Kidney (tissue), 14 donors: ENCODE measurements around the gene E2F1. TPM values are rescaled to one million over a fixed set of nuclear protein-coding genes. Genes with fewer than 3 reads are reported as not detected.

ENCODE experiments used
- DNase-seq, 5 donors: peaks; one replicate each; pipeline ENCODE4 v3.0.0-alpha.2; 2013 to 2020
- FAIRE-seq: peaks from 2 replicates; lab custom pipeline; 2012; peaks lifted over from hg19 to GRCh38; lab: Jason Lieb, UNC
- H3K27ac ChIP-seq, 2 donors: one replicate each; pipeline ENCODE4 v1.7.0; 2013; ENCODE audit warnings: low read depth in 2 of 2, low read length in 2 of 2, inconsistent platforms in 1 of 2
- H3K27me3 ChIP-seq: one replicate; pipeline ENCODE4 v1.7.1; 2013; ENCODE audit warnings: low read length, inconsistent platforms; ENCODE audit not compliant: control insufficient read depth, insufficient read depth
- H3K36me3 ChIP-seq, 3 donors: one replicate each; pipeline versions ENCODE4 v1.7.0 to v1.7.1; 2013; ENCODE audit warnings: low read length in 3 of 3, control low read depth in 1 of 3, inconsistent platforms in 1 of 3; ENCODE audit not compliant: insufficient read depth in 3 of 3, control insufficient read depth in 2 of 3
- H3K4me1 ChIP-seq, 3 donors: one replicate each; pipeline versions ENCODE4 v1.7.0 to v1.7.1; 2013; ENCODE audit warnings: low read length in 3 of 3, inconsistent platforms in 1 of 3, low read depth in 1 of 3; ENCODE audit not compliant: control insufficient read depth in 2 of 3, insufficient read depth in 2 of 3
- H3K4me3 ChIP-seq, 3 donors: one replicate each; pipeline versions ENCODE4 v1.7.0 to v1.8.1; 2013; ENCODE audit warnings: low read length in 3 of 3, control low read depth in 1 of 3, inconsistent platforms in 1 of 3
- H3K9ac ChIP-seq, 3 donors: one replicate each; pipeline versions ENCODE4 v1.7.0 to v1.7.1; 2013; ENCODE audit warnings: low read length in 3 of 3, control low read depth in 1 of 3, inconsistent platforms in 1 of 3
- H3K9me3 ChIP-seq, 3 donors: one replicate each; pipeline versions ENCODE4 v1.7.0 to v1.7.1; 2013; ENCODE audit warnings: low read length in 3 of 3, control low read depth in 1 of 3, inconsistent platforms in 1 of 3; ENCODE audit not compliant: control insufficient read depth in 2 of 3, insufficient read depth in 1 of 3
- CTCF ChIP-seq: IDR thresholded peaks from 3 replicates; pipeline ENCODE4 v1.5.1; 2012; ENCODE audit warnings: mild to moderate bottlenecking, moderate library complexity, borderline replicate concordance; ENCODE audit not compliant: insufficient read depth; ENCODE audit errors: extremely low read depth
- intact Hi-C: fragments of 100-400 bp; cut with DNase I; formaldehyde crosslinking; loops from one replicate; pipeline ENCODE4 v1.11.1; 2022
- polyA plus RNA-seq: library from polyadenylated mRNA; stranded (reverse); fragments of 350-450 nt; fragmentation: Illumina TruSeq; extraction: RNeasy Lipid Tissue Mini Kit (QIAGEN cat#74804); gene quantifications from one replicate; pipeline ENCODE4 v1.2.3, GENCODE V29; 2014; ENCODE audit warnings: low read depth, low replicate concordance; ENCODE audit not compliant: insufficient read depth
- total RNA-seq: library from RNA; stranded (reverse); fragmentation: NEBNext Ultra II Directional; extraction: Animal tissue kit (Norgen Biotek cat#: 25700); gene quantifications from one replicate; pipeline ENCODE4 v1.2.1, GENCODE V29; 2021
- donor health status: control.
- donor health status: control.
- donor health status: control.
- donor health status: control.
- donor health status: control.
- donor health status: DM: yes; HTN: yes; CAD: no.
- donor health status: Normal renal cell carcinoma (clear cell type).

E2F1 gene
- total and polyA plus RNA-seq, 2 donors from 2014 or later = 0.90 to 1.5 TPM

GRCh38 chr20:33653900-33654596, 32.1 kb downstream of the E2F1 start:
- Histone ChIP-seq H3K27ac (peak overlapping the region; percentile 57 to 62), H3K9me3 (no peaks in the 10 kb centered on the region), H3K9ac (peak overlapping the region in 1 of 3 donors; percentile 67), H3K4me3 (peak overlapping the region in 2 of 3 donors; percentile 39 to 48), H3K27me3 (no peaks in the 10 kb centered on the region), H3K36me3 (no peaks in the 10 kb centered on the region), H3K4me1 (peaks cover 5 to 20% (median 11%) of the 10 kb centered on the region in 3 donors)
- intact Hi-C loops = loop anchor here (10.0 kb wide), 1 partner anchor 199 kb away; no protein-coding TSS in a partner anchor
- FAIRE-seq = no peak
- DNase-seq = peak; percentile 58 to 95 (median 81)
- TF ChIP-seq CTCF = no peak

- DNase-seq = peak; percentile 70 to 93 (median 89)
- FAIRE-seq = no peak
- intact Hi-C loops = loop anchor here (10.0 kb wide), 1 partner anchor 199 kb away; no protein-coding TSS in a partner anchor
- Histone ChIP-seq H3K27ac (peak overlapping the region; percentile 57 to 62), H3K9me3 (no peaks in the 10 kb centered on the region), H3K4me1 (peaks cover 5 to 25% (median 16%) of the 10 kb centered on the region in 3 donors), H3K27me3 (no peaks in the 10 kb centered on the region), H3K4me3 (peak overlapping the region in 2 of 3 donors; percentile 39 to 48), H3K9ac (peak overlapping the region in 1 of 3 donors; percentile 67), H3K36me3 (no peaks in the 10 kb centered on the region)
- peak; percentile 72 for TF ChIP-seq CTCF
Observed at GRCh38 chr20:33653218-33653899, 32.8 kb downstream of the E2F1 start.

- intact Hi-C loops = loop anchor here (10.0 kb wide), 1 partner anchor 197 kb away; no protein-coding TSS in a partner anchor
Observed at GRCh38 chr20:33651562-33652048, 34.6 kb downstream of the E2F1 start.

More at GRCh38 chr20:33651562-33652048, 34.6 kb downstream of the E2F1 start:
- Histone ChIP-seq H3K4me1 (peaks cover 5 to 25% (median 20%) of the 10 kb centered on the region in 3 donors), H3K27me3 (no peaks in the 10 kb centered on the region), H3K9me3 (no peaks in the 10 kb centered on the region), H3K4me3 (no peak overlapping the region), H3K27ac (no peak overlapping the region), H3K36me3 (no peaks in the 10 kb centered on the region), H3K9ac (no peak overlapping the region)
- TF ChIP-seq CTCF = no peak
- FAIRE-seq (no peak), DNase-seq (no peak)
